Activated CD8-positive, alpha-beta memory T cell treated with anti-CD3 and anti-CD28 coated beads for 48 hours (primary cell): ENCODE results near the gene JUP.

Experiments used
- DNase-seq, 3 experiments: peaks; one replicate each; pipeline ENCODE4 v3.0.0-alpha.2; 2020; ENCODE audit warnings: low read depth in 2 of 3, low spot score in 2 of 3

JUP gene

GRCh38 chr17:41724476-41725050 lies 61.9 kb downstream of the JUP start:
- DNase-seq, result no peak

- DNase-seq, result no peak
Observed at GRCh38 chr17:41723801-41724475, 62.6 kb downstream of the JUP start.

- no peak for DNase-seq
Observed at GRCh38 chr17:41722231-41722630, 64.3 kb downstream of the JUP start.

GRCh38 chr17:41718287-41718645 lies 68.2 kb downstream of the JUP start:
- DNase-seq, result no peak

GRCh38 chr17:41717408-41718286 lies 68.9 kb downstream of the JUP start:
- DNase-seq, result no peak

- DNase-seq, result no peak
Observed at GRCh38 chr17:41711669-41712400, 74.7 kb downstream of the JUP start, which contains the start of gene GAST. TSS of gene GAST (plus strand) at chr17:41712331. CDS start at chr17:41715437, 3,106 bp downstream.

GRCh38 chr17:41710472-41711090 lies 75.9 kb downstream of the JUP start:
- DNase-seq, result no peak

- DNase-seq, result no peak
Observed at GRCh38 chr17:41707803-41708669, 78.5 kb downstream of the JUP start.

- DNase-seq, result no peak
Observed at GRCh38 chr17:41705271-41705991, 81.1 kb downstream of the JUP start.
